ENCODE measurements around the gene ADAMTSL3. TPM values are rescaled to one million over a fixed set of nuclear protein-coding genes. Genes with fewer than 3 reads are reported as not detected.

ADAMTSL3 gene
- total and polyA plus RNA-seq, 2 of the 4 experiments (the other 2 are of a cell fraction): under 0.01 to 0.02 TPM

DNA sequence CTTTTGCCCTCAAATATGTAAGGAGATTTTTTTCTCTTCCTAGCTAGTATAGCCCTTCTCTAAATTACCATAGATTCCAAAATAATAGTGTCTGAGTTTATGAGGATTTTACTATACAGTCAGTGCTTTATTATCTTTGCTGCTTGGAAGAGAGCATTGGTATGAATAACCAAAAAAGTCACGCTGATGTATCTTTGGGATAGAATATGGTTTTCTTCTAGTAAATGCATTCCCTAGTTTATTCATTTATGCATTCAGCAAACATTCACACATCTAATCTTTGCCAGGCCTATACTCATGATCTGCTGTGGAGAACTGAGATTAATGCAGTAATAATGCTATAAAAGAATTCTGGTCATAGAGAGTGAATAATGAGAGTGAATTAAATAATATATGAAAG is 356.3 kb downstream of the ADAMTSL3 start:
- Histone ChIP-seq H2AK9ac (replicated peaks; ENCODE audit: low read depth, low read length, poor library complexity) (no peak overlapping the region), H3K23ac (ENCODE audit: low read depth, low read length) (no peak overlapping the region), H3K56ac (ENCODE audit: extremely low read depth, insufficient read depth, low read length) (no peak overlapping the region), H3K18ac (ENCODE audit: low read depth, low read length) (no peak overlapping the region), H4K8ac (ENCODE audit: low read depth in 2 of 2, low read length in 2 of 2) (no peak overlapping the region), H3K79me1 (ENCODE audit: low read depth in 1 of 2, low read length in 2 of 2) (no peaks in the 10 kb centered on the region), H3K27ac (ENCODE audit: insufficient read depth, low read length) (no peak overlapping the region), H3K36me3 (ENCODE audit: control insufficient read depth, insufficient read depth, low read length) (no peaks in the 10 kb centered on the region), H3K14ac (replicated peaks; ENCODE audit: low read depth, low read length) (no peak overlapping the region), H3K4me1 (ENCODE audit: control insufficient read depth, insufficient read depth, low read length) (no peaks in the 10 kb centered on the region), H4K91ac (ENCODE audit: insufficient read depth, low read depth, low read length) (no peak overlapping the region), H4K5ac (ENCODE audit: low read depth, low read length) (no peak overlapping the region), H2BK15ac (ENCODE audit: low read depth, low read length) (no peak overlapping the region), H4K20me1 (ENCODE audit: insufficient read depth, low read length) (no peaks in the 10 kb centered on the region), H2BK120ac (ENCODE audit: low read depth, low read length) (no peak overlapping the region), H3K27me3 (ENCODE audit: control insufficient read depth, insufficient read depth, low read length) (no peaks in the 10 kb centered on the region), H2BK20ac (ENCODE audit: low read depth, low read length) (no peak overlapping the region), H3K9me1 (ENCODE audit: insufficient read depth, low read length) (no peaks in the 10 kb centered on the region), H2AK5ac (ENCODE audit: low read depth, low read length) (no peak overlapping the region), H3K4ac (ENCODE audit: low read depth, low read length) (no peak overlapping the region), H2AFZ (replicated peaks; ENCODE audit: low read length, poor library complexity) (no peak overlapping the region), H3K9me3 (ENCODE audit: control insufficient read depth, insufficient read depth, low read length) (no peaks in the 10 kb centered on the region; the same call in 1 of the 2 replicates), H3K4me3 (ENCODE audit: insufficient read depth, low read depth, low read length) (no peak overlapping the region), H3K4me2 (ENCODE audit: low read depth, low read length) (no peak overlapping the region), H2BK5ac (ENCODE audit: low read depth, low read length, poor library complexity, severe bottlenecking) (no peak overlapping the region), H3K9ac (ENCODE audit: low read depth, low read length) (no peak overlapping the region)
- no TSS peak for BruUV-seq (replicated peaks)
- no CpG with 5 or more reads among the region's 1 CpG for WGBS, 2 experiments (ENCODE audit: extremely low coverage in 2 of 2, insufficient read length in 1 of 2)
- CTCF ChIA-PET: no interaction called here
- in situ Hi-C loops (cut with MboI; ENCODE audit: low sequenced_read_pairs): loop anchor here (25.0 kb wide), 1 partner anchor 748 kb away; no protein-coding TSS in a partner anchor
- dilution Hi-C loops (cut with HindIII; ENCODE audit: low sequenced_read_pairs, unreplicated experiment): no loop called here
- DNase-seq (no peak), ATAC-seq (ENCODE audit: low read depth) (no peak)
- TF ChIP-seq USF2 (IDR thresholded peaks at IDR 0.05; ENCODE audit: low read depth, low read length) (no peak), MAZ (IDR thresholded peaks at IDR 0.05; ENCODE audit: borderline replicate concordance, low read depth, low read length) (no peak), NFE2L2 (IDR thresholded peaks at IDR 0.05; ENCODE audit: low read depth, low read length) (no peak), MXI1 (IDR thresholded peaks at IDR 0.05; ENCODE audit: borderline replicate concordance, low read depth, low read length) (no peak), FOS (IDR thresholded peaks at IDR 0.05; ENCODE audit: low read depth, low read length) (no peak), MAFK (IDR thresholded peaks at IDR 0.05; ENCODE audit: low read depth, low read length) (no peak), SMC3 (IDR thresholded peaks at IDR 0.05; ENCODE audit: low read depth, low read length) (no peak)
- TF ChIP-seq, protein P1, sequence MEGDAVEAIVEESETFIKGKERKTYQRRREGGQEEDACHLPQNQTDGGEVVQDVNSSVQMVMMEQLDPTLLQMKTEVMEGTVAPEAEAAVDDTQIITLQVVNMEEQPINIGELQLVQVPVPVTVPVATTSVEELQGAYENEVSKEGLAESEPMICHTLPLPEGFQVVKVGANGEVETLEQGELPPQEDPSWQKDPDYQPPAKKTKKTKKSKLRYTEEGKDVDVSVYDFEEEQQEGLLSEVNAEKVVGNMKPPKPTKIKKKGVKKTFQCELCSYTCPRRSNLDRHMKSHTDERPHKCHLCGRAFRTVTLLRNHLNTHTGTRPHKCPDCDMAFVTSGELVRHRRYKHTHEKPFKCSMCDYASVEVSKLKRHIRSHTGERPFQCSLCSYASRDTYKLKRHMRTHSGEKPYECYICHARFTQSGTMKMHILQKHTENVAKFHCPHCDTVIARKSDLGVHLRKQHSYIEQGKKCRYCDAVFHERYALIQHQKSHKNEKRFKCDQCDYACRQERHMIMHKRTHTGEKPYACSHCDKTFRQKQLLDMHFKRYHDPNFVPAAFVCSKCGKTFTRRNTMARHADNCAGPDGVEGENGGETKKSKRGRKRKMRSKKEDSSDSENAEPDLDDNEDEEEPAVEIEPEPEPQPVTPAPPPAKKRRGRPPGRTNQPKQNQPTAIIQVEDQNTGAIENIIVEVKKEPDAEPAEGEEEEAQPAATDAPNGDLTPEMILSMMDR (conservative IDR thresholded peaks at IDR 0.05; ENCODE audit: low read depth, low read length): no peak
- POLR2A ChIA-PET (ENCODE audit: unreplicated experiment): no interaction called here
- intact Hi-C loops (cut with micrococcal nuclease): no loop called here
